HG03457 (cell line): ENCODE results near the gene GABRR2.

Experiments
- ATAC-seq: cut with Tn5 transposase; IDR thresholded peaks from one replicate; pipeline ENCODE4 v1.9.1; 2021; ENCODE audit warnings: moderate number of reproducible peaks; ENCODE audit not compliant: unreplicated experiment

Gene GABRR2

GRCh38 chr6:89216411-89216810 is 98.7 kb downstream of the GABRR2 start:
- no peak for ATAC-seq

DNA sequence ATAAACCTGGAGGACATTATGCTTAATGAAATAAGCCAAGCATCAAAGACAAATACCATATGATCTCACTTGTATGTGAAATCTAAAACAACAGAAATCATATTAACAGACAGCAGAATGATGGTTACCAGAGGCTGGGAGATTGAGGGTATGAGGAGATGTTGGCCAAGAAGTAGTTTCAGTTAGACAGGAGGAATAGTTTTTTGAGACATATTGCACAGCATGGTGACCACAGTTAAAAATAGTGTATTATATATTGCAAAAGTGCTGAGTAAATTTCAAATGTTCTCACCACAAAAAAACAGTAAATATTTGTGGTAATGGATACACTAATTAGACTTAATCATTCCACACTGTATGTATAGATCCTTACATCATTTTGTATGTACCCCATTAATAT is 99.7 kb downstream of the GABRR2 start:
- no peak for ATAC-seq

DNA sequence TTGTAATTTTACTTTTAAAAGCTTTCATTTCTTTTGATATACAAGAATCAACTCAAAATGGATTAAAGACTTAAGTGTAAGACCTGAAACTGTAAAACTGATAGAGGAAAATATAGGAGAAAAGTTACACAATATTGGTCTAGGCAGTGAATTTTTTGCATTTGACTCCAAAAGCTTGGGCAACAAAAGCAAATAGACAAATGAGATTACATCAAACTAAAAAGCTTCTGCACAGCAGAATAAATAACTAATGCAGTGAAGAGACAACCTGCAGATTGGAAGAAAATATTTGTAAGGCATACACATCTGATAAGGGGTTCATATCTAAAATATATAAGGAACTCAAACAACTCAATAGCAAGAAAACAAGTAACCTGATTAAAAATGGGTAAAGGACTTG is 100.9 kb downstream of the GABRR2 start:
- ATAC-seq, result no peak

- no peak for ATAC-seq
Measured at GRCh38 chr6:89212472-89212871, 102.6 kb downstream of the GABRR2 start.

DNA sequence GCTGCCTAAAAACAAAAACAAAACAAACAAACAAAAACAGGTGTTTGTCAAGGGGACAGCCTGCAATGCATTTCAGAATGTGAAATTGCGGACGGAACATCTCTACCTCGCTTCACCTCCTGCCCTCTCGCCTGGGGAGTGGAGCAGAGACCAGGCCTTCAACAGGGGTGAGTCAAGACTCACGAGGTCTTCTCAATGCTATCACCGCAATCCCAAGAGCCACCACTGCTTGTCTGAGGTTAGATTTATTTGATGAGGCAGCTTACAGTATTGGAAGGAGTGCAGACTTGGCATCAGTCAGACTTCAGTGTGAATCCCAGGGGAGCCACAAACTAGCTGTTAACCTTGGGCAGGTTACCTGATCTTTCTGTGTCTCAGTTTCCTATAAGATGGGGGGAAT is 105.6 kb downstream of the GABRR2 start:
- ATAC-seq, result no peak

GRCh38 chr6:89208551-89208950 is 106.5 kb downstream of the GABRR2 start:
- ATAC-seq, result no peak
